HEK293 (cell line): ENCODE data around the gene HPD.

ENCODE experiments used
- CTCF ChIA-PET: fragments of 350-600 bp; formaldehyde crosslinking; extraction: SDS; loops from one replicate; lab custom pipeline; 2021; ENCODE audit warnings: antibody characterized with exemption; lab: Yijun Ruan, JAX
- POLR2A ChIA-PET: fragments of 300-600 bp; formaldehyde crosslinking; extraction: SDS; loops from one replicate; lab custom pipeline; 2020; ENCODE audit warnings: antibody characterized with exemption, inconsistent platforms; lab: Yijun Ruan, JAX
- H3K27ac ChIP-seq: fragments of 200-500 bp; sonication (Bioruptor generic); 2 replicates; pipeline ENCODE4 v1.5.1; 2014; ENCODE audit warnings: low read depth, low read length, control low read depth, inconsistent platforms; ENCODE audit errors: extremely low read depth
- H3K36me3 ChIP-seq, 2 experiments: fragments of 200-500 bp in 1 of 2; sonication (Bioruptor generic) in 1 of 2; 1 replicate in 1 of 2; 2 replicates in 1 of 2; pipeline ENCODE4 v1.5.1; 2014 to 2017; ENCODE audit warnings: inconsistent platforms in 2 of 2, low read length in 2 of 2; ENCODE audit not compliant: control insufficient read depth in 2 of 2, insufficient read depth in 1 of 2
- H3K4me1 ChIP-seq: fragments of 200-500 bp; sonication (Bioruptor generic); 2 replicates; pipeline ENCODE4 v1.5.1; 2014; ENCODE audit warnings: mild to moderate bottlenecking, low read length, inconsistent platforms; ENCODE audit not compliant: control insufficient read depth, insufficient read depth
- H3K4me3 ChIP-seq: 2 replicates; pipeline ENCODE4 v1.5.1; 2011; ENCODE audit warnings: low read depth, mild to moderate bottlenecking, control low read depth, low read length, moderate library complexity
- H3K9me3 ChIP-seq: fragments of 200-500 bp; sonication (Bioruptor generic); 2 replicates; pipeline ENCODE4 v1.5.1; 2014; ENCODE audit warnings: low read depth, low read length, inconsistent platforms; ENCODE audit not compliant: control insufficient read depth, insufficient read depth
- HIC1 ChIP-seq: fragments of 450-650 bp; formaldehyde crosslinking; IDR thresholded peaks from 2 replicates; pipeline ENCODE4 v1.5.1; 2016; ENCODE audit warnings: missing biosample characterization, missing genetic modification characterization
- IKZF3 ChIP-seq: fragments of 450-650 bp; IDR thresholded peaks from 2 replicates; pipeline ENCODE4 v1.5.0; 2018; ENCODE audit warnings: missing biosample characterization, mild to moderate bottlenecking, missing genetic modification characterization, moderate library complexity
- PRDM6 ChIP-seq: fragments of 450-650 bp; formaldehyde crosslinking; IDR thresholded peaks from 2 replicates; pipeline ENCODE4 v1.5.1; 2017; ENCODE audit warnings: missing biosample characterization, missing genetic modification characterization
- RBAK ChIP-seq: fragments of 450-650 bp; formaldehyde crosslinking; IDR thresholded peaks from 2 replicates; pipeline ENCODE4 v1.5.1; 2016; ENCODE audit warnings: missing biosample characterization, missing genetic modification characterization
- ZBTB7A ChIP-seq: fragments of 450-650 bp; formaldehyde crosslinking; IDR thresholded peaks from 2 replicates; pipeline ENCODE4 v1.5.1; 2016; ENCODE audit warnings: low read depth, missing biosample characterization, missing genetic modification characterization
- ZFP3 ChIP-seq: fragments of 450-650 bp; formaldehyde crosslinking; IDR thresholded peaks from 2 replicates; pipeline ENCODE4 v1.5.1; 2016; ENCODE audit warnings: low read depth, missing biosample characterization, missing genetic modification characterization
- ZNF148 ChIP-seq: fragments of 450-650 bp; formaldehyde crosslinking; IDR thresholded peaks from 2 replicates; pipeline ENCODE4 v1.5.0; 2017; ENCODE audit warnings: missing biosample characterization, missing genetic modification characterization, borderline replicate concordance
- ZNF24 ChIP-seq: fragments of 450-650 bp; formaldehyde crosslinking; IDR thresholded peaks from 2 replicates; pipeline ENCODE4 v1.5.1; 2016; ENCODE audit warnings: missing biosample characterization, missing genetic modification characterization
- ZNF248 ChIP-seq: fragments of 450-650 bp; formaldehyde crosslinking; IDR thresholded peaks from 2 replicates; pipeline ENCODE4 v1.5.1; 2017; ENCODE audit warnings: missing biosample characterization, missing genetic modification characterization
- ZNF266 ChIP-seq: fragments of 450-650 bp; formaldehyde crosslinking; IDR thresholded peaks from 2 replicates; pipeline ENCODE4 v1.5.1; 2016; ENCODE audit warnings: missing biosample characterization, missing genetic modification characterization, low read depth
- ZNF501 ChIP-seq: fragments of 450-650 bp; formaldehyde crosslinking; IDR thresholded peaks from 2 replicates; pipeline ENCODE4 v1.5.1; 2016; ENCODE audit warnings: missing biosample characterization, missing genetic modification characterization
- ZNF513 ChIP-seq: fragments of 450-650 bp; IDR thresholded peaks from 2 replicates; pipeline ENCODE4 v1.5.1; 2018; ENCODE audit warnings: missing biosample characterization, missing genetic modification characterization
- ZNF518A ChIP-seq: fragments of 450-650 bp; formaldehyde crosslinking; conservative IDR thresholded peaks from 2 replicates; pipeline ENCODE4 v1.5.1; 2016; ENCODE audit warnings: low read depth, missing biosample characterization, missing genetic modification characterization
- ZNF529 ChIP-seq: fragments of 450-650 bp; formaldehyde crosslinking; IDR thresholded peaks from 2 replicates; pipeline ENCODE4 v1.5.1; 2017; ENCODE audit warnings: missing genetic modification characterization, missing biosample characterization; ENCODE audit not compliant: insufficient replicate concordance
- ZNF626 ChIP-seq: fragments of 450-650 bp; sonication (Bioruptor Pico); formaldehyde crosslinking; IDR thresholded peaks from 2 replicates; pipeline ENCODE4 v1.5.1; 2018; ENCODE audit warnings: missing biosample characterization, missing genetic modification characterization, inconsistent platforms
- ZNF707 ChIP-seq: fragments of 450-650 bp; formaldehyde crosslinking; IDR thresholded peaks from 2 replicates; pipeline ENCODE4 v1.5.1; 2016; ENCODE audit warnings: missing biosample characterization, missing genetic modification characterization
- ZSCAN16 ChIP-seq: fragments of 450-650 bp; formaldehyde crosslinking; IDR thresholded peaks from 2 replicates; pipeline ENCODE4 v1.5.1; 2016; ENCODE audit warnings: missing biosample characterization, missing genetic modification characterization

Gene HPD

GRCh38 chr12:121801595-121802484 is 56.8 kb downstream of the HPD start (continued):
- no peak for TF ChIP-seq ZNF513 (tag by site-specific recombination)

- peaks cover 0 to 19% of the 10 kb centered on the region in 2 experiments; a peak in 1 of 3 replicates for H3K36me3 ChIP-seq
- H3K4me1 ChIP-seq: peaks cover 22% of the 10 kb centered on the region
- H3K4me3 ChIP-seq: peak overlapping the region; percentile 71
- no peaks in the 10 kb centered on the region for H3K9me3 ChIP-seq
- H3K27ac ChIP-seq: peak overlapping the region; percentile 100
- POLR2A ChIA-PET: interaction anchor here (1.4 to 8.9 kb wide), 5 partner anchors 8 to 88 kb away, joined by 3 to 165 read pairs (median 7); partner anchors contain the start of genes PSMD9 and TMEM120B
- CTCF ChIA-PET: interaction anchor here (0.5 to 4.4 kb wide), 5 partner anchors 11 to 1571 kb away, joined by 3 to 23 read pairs (median 5); no protein-coding TSS in a partner anchor
- TF ChIP-seq ZNF626 (tag by site-specific recombination) (no peak), ZNF501 (tag by site-specific recombination) (no peak; the same call in 1 of the 2 replicates), ZNF529 (tag by site-specific recombination) (no peak), ZFP3 (tag by site-specific recombination) (no peak), IKZF3 (tag by site-specific recombination) (no peak), PRDM6 (tag by site-specific recombination) (no peak), ZBTB7A (tag by site-specific recombination) (peak; percentile 75; the same call in 1 of the 2 replicates), ZNF518A (tag by site-specific recombination) (no peak), ZNF24 (tag by site-specific recombination) (0 out of 2 replicates have a peak, but pooled peaks have one; percentile 22), HIC1 (peak; percentile 27; the same call in 1 of the 2 replicates), ZNF148 (tag by site-specific recombination) (no peak), ZNF248 (tag by site-specific recombination) (no peak), ZSCAN16 (tag by site-specific recombination) (no peak), ZNF266 (tag by site-specific recombination) (no peak), ZNF707 (no peak), RBAK (tag by site-specific recombination) (no peak)
These were observed 57.7 kb downstream of the HPD start for GRCh38 chr12:121800694-121801594.
